Testis (tissue), 3 donors: ENCODE results near the gene NCAM2. TPM values are rescaled to one million over a fixed set of nuclear protein-coding genes. Genes with fewer than 3 reads are reported as not detected.

Source experiments
- DNase-seq: peaks from one replicate; pipeline ENCODE4 v3.0.0-alpha.2; 2019
- H3K27ac ChIP-seq, 2 donors: fragments of 200-600 bp; sonication (generic); one replicate each; pipeline ENCODE4 v1.5.1; 2019
- H3K27me3 ChIP-seq: fragments of 200-600 bp; sonication (generic); one replicate; pipeline ENCODE4 v1.5.1; 2019
- H3K36me3 ChIP-seq: fragments of 200-600 bp; sonication (generic); one replicate; pipeline ENCODE4 v1.5.1; 2017; ENCODE audit warnings: low read depth; ENCODE audit errors: missing control alignments
- H3K4me1 ChIP-seq: fragments of 200-600 bp; sonication (generic); one replicate; pipeline ENCODE4 v1.5.1; 2019
- H3K4me3 ChIP-seq, 2 donors: fragments of 200-600 bp; sonication (generic); one replicate each; pipeline ENCODE4 v1.5.1; 2017 to 2019
- H3K9me3 ChIP-seq: fragments of 200-600 bp; sonication (generic); one replicate; pipeline ENCODE4 v1.5.1; 2017
- POLR2A ChIP-seq: fragments of 450-650 bp; IDR thresholded peaks from one replicate; pipeline ENCODE4 v1.6.1; 2017; ENCODE audit warnings: antibody characterized with exemption, mild to moderate bottlenecking, moderate library complexity
- WGBS, 2 donors: methylation state at CpG; one replicate each; pipeline ENCODE4 v1.1.5; 2018; 5-methylcytosine and 5-hydroxymethylcytosine counted together
- intact Hi-C: fragments of 100-400 bp; cut with DNase I; formaldehyde crosslinking; loops from one replicate; pipeline ENCODE4 v1.15.1; 2023; ENCODE audit warnings: low total_unique reads
- polyA plus RNA-seq: library from polyadenylated mRNA; stranded (reverse); fragments of 350-450 nt; fragmentation: Illumina TruSeq; extraction: RNeasy Lipid Tissue Mini Kit (QIAGEN cat#74804); gene quantifications from one replicate; pipeline ENCODE4 v1.2.3, GENCODE V29; 2014; ENCODE audit warnings: low read depth, low replicate concordance; ENCODE audit not compliant: insufficient read depth
- total RNA-seq, 2 donors: library from RNA; depleted of rRNA; stranded (reverse); fragments of >200 nt; gene quantifications; one replicate each; pipeline ENCODE4 v1.2.3, GENCODE V29; 2016
- TF ChIP-seq, protein P1 (sequence below), 3 experiments: fragments of 450-650 bp in 2 of 3; fragments of 200-600 bp in 1 of 3; sonication (generic) in 1 of 3; IDR thresholded peaks; one replicate each; pipeline ENCODE4 v1.5.1; 2016 to 2019; ENCODE audit warnings: antibody characterized with exemption in 3 of 3, mild to moderate bottlenecking in 2 of 3, moderate library complexity in 1 of 3

Gene NCAM2
- total and polyA plus RNA-seq, 3 donors from 2014 or later: 22.4 to 26.9 (median 26.1) TPM

- no peaks in the 10 kb centered on the region for H3K9me3 ChIP-seq
- TF ChIP-seq, protein P1, sequence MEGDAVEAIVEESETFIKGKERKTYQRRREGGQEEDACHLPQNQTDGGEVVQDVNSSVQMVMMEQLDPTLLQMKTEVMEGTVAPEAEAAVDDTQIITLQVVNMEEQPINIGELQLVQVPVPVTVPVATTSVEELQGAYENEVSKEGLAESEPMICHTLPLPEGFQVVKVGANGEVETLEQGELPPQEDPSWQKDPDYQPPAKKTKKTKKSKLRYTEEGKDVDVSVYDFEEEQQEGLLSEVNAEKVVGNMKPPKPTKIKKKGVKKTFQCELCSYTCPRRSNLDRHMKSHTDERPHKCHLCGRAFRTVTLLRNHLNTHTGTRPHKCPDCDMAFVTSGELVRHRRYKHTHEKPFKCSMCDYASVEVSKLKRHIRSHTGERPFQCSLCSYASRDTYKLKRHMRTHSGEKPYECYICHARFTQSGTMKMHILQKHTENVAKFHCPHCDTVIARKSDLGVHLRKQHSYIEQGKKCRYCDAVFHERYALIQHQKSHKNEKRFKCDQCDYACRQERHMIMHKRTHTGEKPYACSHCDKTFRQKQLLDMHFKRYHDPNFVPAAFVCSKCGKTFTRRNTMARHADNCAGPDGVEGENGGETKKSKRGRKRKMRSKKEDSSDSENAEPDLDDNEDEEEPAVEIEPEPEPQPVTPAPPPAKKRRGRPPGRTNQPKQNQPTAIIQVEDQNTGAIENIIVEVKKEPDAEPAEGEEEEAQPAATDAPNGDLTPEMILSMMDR (IDR thresholded peaks at IDR 0.05): no peak
- TF ChIP-seq POLR2A: no peak
- intact Hi-C loops: no loop called here
- no peaks in the 10 kb centered on the region for H3K36me3 ChIP-seq
- H3K4me1 ChIP-seq: no peaks in the 10 kb centered on the region
- no peak overlapping the region for H3K27ac ChIP-seq
- no peaks in the 10 kb centered on the region for H3K27me3 ChIP-seq
- DNase-seq: no peak
- WGBS, 2 donors: 82 to 85% methylated on average over 10 of the region's 10 CpGs
- no peak overlapping the region for H3K4me3 ChIP-seq
Measured at GRCh38 chr21:21238629-21239400, 240.6 kb downstream of the NCAM2 start.

DNA sequence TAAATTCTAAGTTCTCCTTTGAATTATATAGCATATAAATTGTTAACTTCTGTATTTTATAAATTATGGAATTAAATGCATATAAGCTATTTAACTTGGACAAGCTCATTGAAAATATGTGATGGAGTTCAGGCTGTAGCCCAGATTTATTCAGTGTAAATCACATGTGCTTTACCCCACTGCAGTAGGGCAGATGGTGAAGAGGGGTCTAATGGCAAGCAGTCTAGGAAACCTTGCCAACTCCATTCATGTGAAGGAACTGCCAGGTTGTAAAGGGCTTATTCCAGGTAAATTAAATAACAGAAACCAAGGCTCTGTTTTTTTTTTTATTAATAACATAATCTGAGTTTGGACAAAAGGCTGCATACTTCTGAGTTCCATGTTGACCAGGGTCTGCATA, 243.2 kb downstream of the NCAM2 start:
- H3K4me3 ChIP-seq: no peak overlapping the region
- intact Hi-C loops: no loop called here
- TF ChIP-seq, protein P1 (IDR thresholded peaks at IDR 0.05): no peak
- no peak for TF ChIP-seq POLR2A
- H3K4me1 ChIP-seq: no peaks in the 10 kb centered on the region
- H3K36me3 ChIP-seq: no peaks in the 10 kb centered on the region
- no peak for DNase-seq
- H3K9me3 ChIP-seq: no peaks in the 10 kb centered on the region
- H3K27ac ChIP-seq: no peak overlapping the region
- no peaks in the 10 kb centered on the region for H3K27me3 ChIP-seq

GRCh38 chr21:21246007-21246406, 247.8 kb downstream of the NCAM2 start:
- intact Hi-C loops: no loop called here
- 86 to 94% methylated on average over 3 of the region's 3 CpGs for WGBS, 2 donors
- no peak for DNase-seq

DNA sequence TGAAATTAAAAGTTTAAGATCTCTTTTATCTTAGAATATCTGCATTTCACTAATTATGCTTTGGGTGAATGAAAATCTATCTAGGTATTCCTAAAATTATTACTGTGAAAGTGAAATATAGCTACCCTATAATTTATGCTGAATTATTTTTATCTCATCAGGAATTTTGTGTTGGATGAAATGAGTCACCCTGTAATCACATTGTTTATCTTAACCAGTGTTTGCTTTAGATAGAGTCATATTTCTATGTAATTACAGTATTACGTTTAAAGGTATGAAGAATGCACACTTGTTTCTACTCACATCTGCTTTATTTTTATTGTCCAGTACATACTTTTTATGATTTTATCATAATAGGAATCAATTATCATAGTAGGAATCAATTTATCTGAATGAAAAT, 249.2 kb downstream of the NCAM2 start:
- no peak for DNase-seq
- TF ChIP-seq, protein P1 (IDR thresholded peaks at IDR 0.05): no peak
- no peak for TF ChIP-seq POLR2A
- WGBS, 2 donors: 40 to 70% methylated on average over 1 of the region's 1 CpG
- H3K9me3 ChIP-seq: no peaks in the 10 kb centered on the region
- no peaks in the 10 kb centered on the region for H3K27me3 ChIP-seq
- no peak overlapping the region for H3K27ac ChIP-seq
- no peak overlapping the region for H3K4me3 ChIP-seq
- no peaks in the 10 kb centered on the region for H3K36me3 ChIP-seq
- H3K4me1 ChIP-seq: no peaks in the 10 kb centered on the region
- intact Hi-C loops: no loop called here

More at GRCh38 chr21:21246007-21246406, 247.8 kb downstream of the NCAM2 start:
- Histone ChIP-seq H3K27me3 (no peaks in the 10 kb centered on the region), H3K4me3 (no peak overlapping the region), H3K4me1 (no peaks in the 10 kb centered on the region), H3K27ac (no peak overlapping the region), H3K36me3 (no peaks in the 10 kb centered on the region), H3K9me3 (no peaks in the 10 kb centered on the region)
- no peak for TF ChIP-seq POLR2A
- TF ChIP-seq, protein P1 (IDR thresholded peaks at IDR 0.05): no peak

- no peak for DNase-seq
- no peaks in the 10 kb centered on the region for H3K27me3 ChIP-seq
- 48 to 53% methylated on average over 1 of the region's 1 CpG for WGBS, 2 donors
- H3K4me1 ChIP-seq: no peaks in the 10 kb centered on the region
- no peak overlapping the region for H3K27ac ChIP-seq
- no peaks in the 10 kb centered on the region for H3K9me3 ChIP-seq
- TF ChIP-seq POLR2A: no peak
- TF ChIP-seq, protein P1 (IDR thresholded peaks at IDR 0.05): no peak
- intact Hi-C loops: no loop called here
- no peak overlapping the region for H3K4me3 ChIP-seq
- H3K36me3 ChIP-seq: no peaks in the 10 kb centered on the region
Measured at GRCh38 chr21:21262048-21262447, 263.8 kb downstream of the NCAM2 start.
